Stimulated activated CD8-positive, alpha-beta memory T cell treated with anti-CD3 and anti-CD28 coated beads, Interleukin-7, amount 100 ng/mL, for 4 hours (primary cell): Measurements from ENCODE around the gene ORC1.
"Not testable (repeated sequence)": the region's sequence is repeated elsewhere in the genome, so short reads cannot be mapped to it uniquely, and the experiment has no call there.

ENCODE experiments used
- DNase-seq, 2 donors: peaks; one replicate each; pipeline ENCODE4 v3.0.0-alpha.2; 2020; ENCODE audit warnings: low read depth in 2 of 2

Gene ORC1

GRCh38 chr1:52386458-52386857, 17.8 kb downstream of the ORC1 start:
- no peak for DNase-seq

- DNase-seq: no peak
Measured at GRCh38 chr1:52385376-52385775, 18.8 kb downstream of the ORC1 start.

GRCh38 chr1:52369851-52370250, 34.4 kb downstream of the ORC1 start:
- DNase-seq: not testable (repeated sequence)

- DNase-seq: peak in 1 of 2 donors; percentile 42
Measured at GRCh38 chr1:52368383-52369172, 35.6 kb downstream of the ORC1 start.

- no peak for DNase-seq
Measured at GRCh38 chr1:52367272-52367671, 37.0 kb downstream of the ORC1 start.

GRCh38 chr1:52366517-52366827, 37.8 kb downstream of the ORC1 start:
- DNase-seq: no peak

GRCh38 chr1:52365746-52366516, 38.3 kb downstream of the ORC1 start, which contains the start of gene CC2D1B:
Gene CC2D1B, minus strand, starts transcription at chr1:52366205. Its CDS starts 1,585 bp downstream, at chr1:52364620.
- DNase-seq: peak; percentile 96 to 99

- DNase-seq: peak in 1 of 2 donors; percentile 7
Measured at GRCh38 chr1:52365071-52365745, 39.0 kb downstream of the ORC1 start.

- DNase-seq: no peak
Measured at GRCh38 chr1:52364235-52364839, 39.9 kb downstream of the ORC1 start.

GRCh38 chr1:52360595-52360968, 43.6 kb downstream of the ORC1 start:
- DNase-seq: no peak

GRCh38 chr1:52359676-52360594, 44.3 kb downstream of the ORC1 start:
- no peak for DNase-seq

- DNase-seq: no peak
Measured at GRCh38 chr1:52358851-52359497, 45.2 kb downstream of the ORC1 start.

GRCh38 chr1:52357397-52357796, 46.8 kb downstream of the ORC1 start:
- DNase-seq: no peak

- DNase-seq: no peak
Measured at GRCh38 chr1:52356818-52357355, 47.3 kb downstream of the ORC1 start.

- DNase-seq: no peak
Measured at GRCh38 chr1:52355847-52356505, 48.2 kb downstream of the ORC1 start.

- DNase-seq: no peak
Measured at GRCh38 chr1:52355436-52355835, 48.8 kb downstream of the ORC1 start.

- DNase-seq: no peak
Measured at GRCh38 chr1:52352690-52353089, 51.5 kb downstream of the ORC1 start.

- DNase-seq: no peak
Measured at GRCh38 chr1:52348704-52349300, 55.4 kb downstream of the ORC1 start.

- DNase-seq: no peak
Measured at GRCh38 chr1:52346653-52347052, 57.6 kb downstream of the ORC1 start.
